Measurements from ENCODE around the gene WNT3A.

WNT3A gene

GRCh38 chr1:228084325-228084724 is 77.5 kb downstream of the WNT3A start:
- DNase-seq (ENCODE audit: low spot score) (no peak), FAIRE-seq (no peak)

- FAIRE-seq (no peak), DNase-seq (ENCODE audit: low spot score) (no peak)
These were observed 78.0 kb downstream of the WNT3A start for GRCh38 chr1:228084797-228085196.

- DNase-seq (ENCODE audit: low spot score) (no peak), FAIRE-seq (no peak)
These were observed 78.6 kb downstream of the WNT3A start for GRCh38 chr1:228085287-228085951.

GRCh38 chr1:228087771-228088251 is 81.0 kb downstream of the WNT3A start:
- FAIRE-seq (no peak), DNase-seq (ENCODE audit: low spot score) (peak; percentile 74)

GRCh38 chr1:228088586-228089498 is 82.0 kb downstream of the WNT3A start:
- DNase-seq (ENCODE audit: low spot score): no peak

GRCh38 chr1:228089519-228090380 is 83.0 kb downstream of the WNT3A start:
- no peak for FAIRE-seq

More at GRCh38 chr1:228088586-228089498, 82.0 kb downstream of the WNT3A start:
- no peak for FAIRE-seq

GRCh38 chr1:228090613-228091081 is 83.8 kb downstream of the WNT3A start:
- no peak for DNase-seq (ENCODE audit: low spot score)
- FAIRE-seq: no peak

More at GRCh38 chr1:228089519-228090380, 83.0 kb downstream of the WNT3A start:
- no peak for DNase-seq (ENCODE audit: low spot score)

GRCh38 chr1:228091084-228091483 is 84.3 kb downstream of the WNT3A start:
- no peak for FAIRE-seq
- DNase-seq (ENCODE audit: low spot score): no peak

- FAIRE-seq: no peak
These were observed 85.7 kb downstream of the WNT3A start for GRCh38 chr1:228092342-228093049.

GRCh38 chr1:228093050-228093906 is 86.5 kb downstream of the WNT3A start:
- no peak for DNase-seq (ENCODE audit: low spot score)
- FAIRE-seq: no peak

More at GRCh38 chr1:228092342-228093049, 85.7 kb downstream of the WNT3A start:
- DNase-seq (ENCODE audit: low spot score): no peak

- DNase-seq (ENCODE audit: low spot score): no peak
- FAIRE-seq: no peak
These were observed 87.7 kb downstream of the WNT3A start for GRCh38 chr1:228094432-228095016.

- FAIRE-seq (no peak), DNase-seq (ENCODE audit: low spot score) (no peak)
These were observed 88.4 kb downstream of the WNT3A start for GRCh38 chr1:228095161-228095560.

GRCh38 chr1:228095938-228096337 is 89.1 kb downstream of the WNT3A start:
- no peak for FAIRE-seq
- DNase-seq (ENCODE audit: low spot score): no peak

GRCh38 chr1:228096416-228097332 is 89.9 kb downstream of the WNT3A start:
- FAIRE-seq (no peak), DNase-seq (ENCODE audit: low spot score) (no peak)

GRCh38 chr1:228097333-228098081 is 90.7 kb downstream of the WNT3A start:
- FAIRE-seq (no peak), DNase-seq (ENCODE audit: low spot score) (no peak)

- FAIRE-seq (no peak), DNase-seq (ENCODE audit: low spot score) (no peak)
These were observed 91.6 kb downstream of the WNT3A start for GRCh38 chr1:228098323-228098931.

- FAIRE-seq: no peak
- no peak for DNase-seq (ENCODE audit: low spot score)
These were observed 92.5 kb downstream of the WNT3A start for GRCh38 chr1:228099331-228099732.
